ENCODE data around the gene CPNE6.
"Not testable (repeated sequence)": the region's sequence is repeated elsewhere in the genome, so short reads cannot be mapped to it uniquely, and the experiment has no call there.

CPNE6 gene

GRCh38 chr14:24103451-24103850 is 32.1 kb downstream of the CPNE6 start:
- Histone ChIP-seq H3K36me3 (ENCODE audit: insufficient read depth, low read length) (peaks cover 9% of the 10 kb centered on the region), H3K9ac (ENCODE audit: low read depth, low read length) (no peak overlapping the region), H3K4me2 (ENCODE audit: low read length) (no peak overlapping the region), H3K4me1 (ENCODE audit: control insufficient read depth, insufficient read depth, low read length) (peaks cover 4% of the 10 kb centered on the region), H3K9me3 (replicated peaks; ENCODE audit: low read length) (no peaks in the 10 kb centered on the region), H3K27me3 (ENCODE audit: control insufficient read depth, insufficient read depth, low read length) (no peaks in the 10 kb centered on the region), H3K4me3 (ENCODE audit: low read length) (no peak overlapping the region)

GRCh38 chr14:24105609-24106239 is 34.4 kb downstream of the CPNE6 start:
- H3K9me3 ChIP-seq (replicated peaks; ENCODE audit: low read length); H3K4me1 ChIP-seq (ENCODE audit: control insufficient read depth, insufficient read depth, low read length); H3K36me3 ChIP-seq (ENCODE audit: insufficient read depth, low read length); H3K4me3 ChIP-seq (ENCODE audit: low read length); H3K27me3 ChIP-seq (ENCODE audit: control insufficient read depth, insufficient read depth, low read length); H3K9ac ChIP-seq (ENCODE audit: low read depth, low read length); H3K4me2 ChIP-seq (ENCODE audit: low read length): not testable (repeated sequence)

- no peak overlapping the region for H3K4me2 ChIP-seq (ENCODE audit: low read length)
- no peak overlapping the region for H3K9ac ChIP-seq (ENCODE audit: low read depth, low read length)
- H3K9me3 ChIP-seq (replicated peaks; ENCODE audit: low read length) = no peaks in the 10 kb centered on the region
- H3K4me3 ChIP-seq (ENCODE audit: low read length) = no peak overlapping the region
- peaks cover 6% of the 10 kb centered on the region for H3K4me1 ChIP-seq (ENCODE audit: control insufficient read depth, insufficient read depth, low read length)
- H3K27me3 ChIP-seq (ENCODE audit: control insufficient read depth, insufficient read depth, low read length) = no peaks in the 10 kb centered on the region
- no peaks in the 10 kb centered on the region for H3K36me3 ChIP-seq (ENCODE audit: insufficient read depth, low read length)
These were observed 35.4 kb downstream of the CPNE6 start for GRCh38 chr14:24106672-24107271.

- H3K4me2 ChIP-seq (ENCODE audit: low read length) = no peak overlapping the region
These were observed 37.0 kb downstream of the CPNE6 start for GRCh38 chr14:24108336-24108874.

GRCh38 chr14:24110060-24110459 is 38.7 kb downstream of the CPNE6 start:
- H3K27me3 ChIP-seq (ENCODE audit: control insufficient read depth, insufficient read depth, low read length) = no peaks in the 10 kb centered on the region
- no peaks in the 10 kb centered on the region for H3K36me3 ChIP-seq (ENCODE audit: insufficient read depth, low read length)
- no peaks in the 10 kb centered on the region for H3K9me3 ChIP-seq (replicated peaks; ENCODE audit: low read length)
- H3K4me1 ChIP-seq (ENCODE audit: control insufficient read depth, insufficient read depth, low read length) = peaks cover 11% of the 10 kb centered on the region
- H3K9ac ChIP-seq (ENCODE audit: low read depth, low read length) = no peak overlapping the region
- no peak overlapping the region for H3K4me2 ChIP-seq (ENCODE audit: low read length)
- H3K4me3 ChIP-seq (ENCODE audit: low read length) = no peak overlapping the region

More at GRCh38 chr14:24108336-24108874, 37.0 kb downstream of the CPNE6 start:
- H3K36me3 ChIP-seq (ENCODE audit: insufficient read depth, low read length) = no peaks in the 10 kb centered on the region
- H3K27me3 ChIP-seq (ENCODE audit: control insufficient read depth, insufficient read depth, low read length) = no peaks in the 10 kb centered on the region
- H3K9me3 ChIP-seq (replicated peaks; ENCODE audit: low read length) = no peaks in the 10 kb centered on the region
- peaks cover 8% of the 10 kb centered on the region for H3K4me1 ChIP-seq (ENCODE audit: control insufficient read depth, insufficient read depth, low read length)
- H3K9ac ChIP-seq (ENCODE audit: low read depth, low read length) = no peak overlapping the region
- no peak overlapping the region for H3K4me3 ChIP-seq (ENCODE audit: low read length)

GRCh38 chr14:24110523-24110922 is 39.2 kb downstream of the CPNE6 start:
- Histone ChIP-seq H3K36me3 (ENCODE audit: insufficient read depth, low read length) (no peaks in the 10 kb centered on the region), H3K27me3 (ENCODE audit: control insufficient read depth, insufficient read depth, low read length) (no peaks in the 10 kb centered on the region), H3K4me3 (ENCODE audit: low read length) (no peak overlapping the region), H3K9me3 (replicated peaks; ENCODE audit: low read length) (no peaks in the 10 kb centered on the region), H3K9ac (ENCODE audit: low read depth, low read length) (no peak overlapping the region), H3K4me1 (ENCODE audit: control insufficient read depth, insufficient read depth, low read length) (peaks cover 13% of the 10 kb centered on the region), H3K4me2 (ENCODE audit: low read length) (no peak overlapping the region)

- Histone ChIP-seq H3K36me3 (ENCODE audit: insufficient read depth, low read length) (no peaks in the 10 kb centered on the region), H3K27me3 (ENCODE audit: control insufficient read depth, insufficient read depth, low read length) (no peaks in the 10 kb centered on the region), H3K4me1 (ENCODE audit: control insufficient read depth, insufficient read depth, low read length) (peaks cover 13% of the 10 kb centered on the region), H3K9ac (ENCODE audit: low read depth, low read length) (peak overlapping the region; percentile 91), H3K4me2 (ENCODE audit: low read length) (peak overlapping the region; percentile 93), H3K4me3 (ENCODE audit: low read length) (peak overlapping the region; percentile 76), H3K9me3 (replicated peaks; ENCODE audit: low read length) (no peaks in the 10 kb centered on the region)
These were observed 42.0 kb downstream of the CPNE6 start for GRCh38 chr14:24113379-24113800.

- Histone ChIP-seq H3K9ac (ENCODE audit: low read depth, low read length) (peak overlapping the region; percentile 91), H3K9me3 (replicated peaks; ENCODE audit: low read length) (no peaks in the 10 kb centered on the region), H3K4me3 (ENCODE audit: low read length) (peak overlapping the region; percentile 76), H3K27me3 (ENCODE audit: control insufficient read depth, insufficient read depth, low read length) (no peaks in the 10 kb centered on the region), H3K4me2 (ENCODE audit: low read length) (peak overlapping the region; percentile 93), H3K4me1 (ENCODE audit: control insufficient read depth, insufficient read depth, low read length) (peaks cover 11% of the 10 kb centered on the region), H3K36me3 (ENCODE audit: insufficient read depth, low read length) (peaks cover 5% of the 10 kb centered on the region)
These were observed 42.6 kb downstream of the CPNE6 start for GRCh38 chr14:24113801-24114531.

- Histone ChIP-seq H3K36me3 (ENCODE audit: insufficient read depth, low read length) (peaks cover 14% of the 10 kb centered on the region), H3K4me2 (ENCODE audit: low read length) (peak within 1 kb of the TSS; percentile 93), H3K9ac (ENCODE audit: low read depth, low read length) (peak within 1 kb of the TSS; percentile 91), H3K9me3 (replicated peaks; ENCODE audit: low read length) (no peaks in the 10 kb centered on the region), H3K4me3 (ENCODE audit: low read length) (peak within 1 kb of the TSS; percentile 76), H3K27me3 (ENCODE audit: control insufficient read depth, insufficient read depth, low read length) (no peaks in the 10 kb centered on the region), H3K4me1 (ENCODE audit: control insufficient read depth, insufficient read depth, low read length) (peaks cover 11% of the 10 kb centered on the region)
These were observed 43.4 kb downstream of the CPNE6 start, which contains the start of the genes DCAF11 and NRL for GRCh38 chr14:24114532-24115421. DCAF11 (plus strand) TSS chr14:24114777; CDS start chr14:24115595, 818 bp downstream. NRL (minus strand) TSS chr14:24114949; CDS start chr14:24082848, 32,101 bp downstream.

GRCh38 chr14:24115422-24116127 is 44.2 kb downstream of the CPNE6 start:
- peak overlapping the region; percentile 76 for H3K4me3 ChIP-seq (ENCODE audit: low read length)
- H3K27me3 ChIP-seq (ENCODE audit: control insufficient read depth, insufficient read depth, low read length) = no peaks in the 10 kb centered on the region
- no peaks in the 10 kb centered on the region for H3K9me3 ChIP-seq (replicated peaks; ENCODE audit: low read length)
- peak overlapping the region; percentile 91 for H3K9ac ChIP-seq (ENCODE audit: low read depth, low read length)
- H3K4me1 ChIP-seq (ENCODE audit: control insufficient read depth, insufficient read depth, low read length) = peaks cover 11% of the 10 kb centered on the region
- H3K4me2 ChIP-seq (ENCODE audit: low read length) = peak overlapping the region; percentile 90
- H3K36me3 ChIP-seq (ENCODE audit: insufficient read depth, low read length) = peaks cover 17% of the 10 kb centered on the region

Data from skeletal muscle satellite cell (primary cell).